Stimulated activated CD8-positive, alpha-beta memory T cell treated with anti-CD3 and anti-CD28 coated beads, Interleukin-7, amount 100 ng/mL, for 1 hour (primary cell): Measurements from ENCODE around the gene KRTAP4-12.
"Not testable (repeated sequence)": the region's sequence is repeated elsewhere in the genome, so short reads cannot be mapped to it uniquely, and the experiment has no call there.

ENCODE experiments used
- DNase-seq, 2 donors: peaks; one replicate each; pipeline ENCODE4 v3.0.0-alpha.2; 2020; ENCODE audit warnings: low read depth in 2 of 2

KRTAP4-12 gene

GRCh38 chr17:41126412-41126811 lies 2.4 kb upstream of the KRTAP4-12 start:
- no peak for DNase-seq

GRCh38 chr17:41125064-41125463 lies 1.1 kb upstream of the KRTAP4-12 start:
- DNase-seq = no peak

GRCh38 chr17:41123292-41123990 lies 541 bp downstream of the KRTAP4-12 start:
- DNase-seq = not testable (repeated sequence)

GRCh38 chr17:41121742-41122141 lies 2.2 kb downstream of the KRTAP4-12 start:
- no peak for DNase-seq

GRCh38 chr17:41119696-41120690 lies 4.0 kb downstream of the KRTAP4-12 start:
- not testable (repeated sequence) for DNase-seq

GRCh38 chr17:41118721-41119120 lies 5.3 kb downstream of the KRTAP4-12 start:
- DNase-seq = no peak

- DNase-seq = not testable (repeated sequence)
Measured at GRCh38 chr17:41117846-41118386, 6.1 kb downstream of the KRTAP4-12 start, which contains the start of gene KRTAP4-11. KRTAP4-11 (minus strand) TSS chr17:41118373; CDS start chr17:41118315, 58 bp downstream.

GRCh38 chr17:41116297-41116696 lies 7.7 kb downstream of the KRTAP4-12 start:
- no peak for DNase-seq

GRCh38 chr17:41111151-41111885 lies 12.7 kb downstream of the KRTAP4-12 start:
- no peak for DNase-seq

- not testable (repeated sequence) for DNase-seq
Measured at GRCh38 chr17:41108728-41109386, 15.1 kb downstream of the KRTAP4-12 start.

GRCh38 chr17:41107941-41108450 lies 16.0 kb downstream of the KRTAP4-12 start:
- no peak for DNase-seq

GRCh38 chr17:41105347-41105746 lies 18.6 kb downstream of the KRTAP4-12 start, which contains the start of gene KRTAP4-9:
KRTAP4-9 (plus strand) TSS chr17:41105389; CDS start chr17:41105389, 0 bp downstream.
- DNase-seq = not testable (repeated sequence)

- DNase-seq = not testable (repeated sequence)
Measured at GRCh38 chr17:41104386-41105038, 19.5 kb downstream of the KRTAP4-12 start.

GRCh38 chr17:41103896-41104295 lies 20.1 kb downstream of the KRTAP4-12 start:
- DNase-seq = no peak

- DNase-seq = no peak
Measured at GRCh38 chr17:41101586-41102259, 22.3 kb downstream of the KRTAP4-12 start, which contains the start of gene KRTAP4-16. KRTAP4-16 (minus strand) TSS chr17:41102209; CDS start chr17:41102209, 0 bp downstream.

- not testable (repeated sequence) for DNase-seq
Measured at GRCh38 chr17:41099682-41100480, 24.1 kb downstream of the KRTAP4-12 start.

- DNase-seq = no peak
Measured at GRCh38 chr17:41098481-41098880, 25.5 kb downstream of the KRTAP4-12 start.

- no peak for DNase-seq
Measured at GRCh38 chr17:41098042-41098441, 25.9 kb downstream of the KRTAP4-12 start, which contains the start of gene KRTAP4-8. KRTAP4-8 (minus strand) TSS chr17:41098142; CDS start chr17:41098084, 58 bp downstream.
